ENCODE results near the gene TBX6.

TBX6 gene

DNA sequence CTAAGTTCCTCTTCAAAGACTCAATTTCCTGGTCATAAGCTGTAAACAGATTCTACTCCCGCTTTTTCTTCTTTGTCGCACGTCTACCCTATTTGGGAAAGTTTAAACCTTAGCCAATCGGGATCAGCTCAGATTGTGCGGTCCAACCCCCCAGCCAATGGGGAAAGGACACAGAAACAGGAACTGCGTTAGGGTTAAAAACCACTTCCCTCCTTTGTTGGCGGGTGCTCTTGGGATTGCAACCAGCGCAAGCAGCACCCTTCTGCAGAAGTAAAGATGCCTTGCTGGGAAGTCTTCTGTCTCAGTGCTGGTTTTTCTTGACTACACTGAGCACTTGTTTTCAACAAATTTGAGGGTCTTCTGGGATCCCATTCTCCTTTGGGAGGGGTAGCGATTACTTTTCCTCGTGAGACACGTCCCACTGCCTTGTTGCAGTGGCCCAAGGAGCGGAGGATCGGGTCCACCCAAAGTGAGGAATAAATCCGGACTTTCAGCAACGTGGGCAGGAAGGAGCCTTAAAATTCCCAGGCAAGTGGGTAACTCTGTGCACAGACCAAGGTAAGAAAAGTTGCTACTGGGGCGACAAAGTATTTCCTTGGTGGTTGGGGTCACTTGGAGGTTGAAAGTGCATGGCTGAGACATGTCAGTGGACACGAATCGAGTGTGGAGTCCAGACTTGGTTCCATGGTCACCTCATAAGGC lies 5.3 kb upstream of the TBX6 start:
- peaks cover 13% of the 10 kb centered on the region for H3K36me3 Mint-ChIP-seq
- H3K9me3 Mint-ChIP-seq (ENCODE audit: low read depth), result peaks cover 18% of the 10 kb centered on the region
- H3K4me3 Mint-ChIP-seq, result peak overlapping the region; percentile 73
- H3K4me1 Mint-ChIP-seq (ENCODE audit: low read depth), result peaks cover 33% of the 10 kb centered on the region
- no peaks in the 10 kb centered on the region for H3K27me3 Mint-ChIP-seq
- peak overlapping the region; percentile 91 for H3K27ac Mint-ChIP-seq

GRCh38 chr16:30096105-30096861 lies 4.6 kb upstream of the TBX6 start, which contains the start of gene YPEL3:
Gene YPEL3 (minus strand): TSS chr16:30096213. CDS start chr16:30095482, 731 bp downstream.
- H3K9me3 Mint-ChIP-seq (ENCODE audit: low read depth), result peaks cover 18% of the 10 kb centered on the region
- H3K36me3 Mint-ChIP-seq, result peaks cover 13% of the 10 kb centered on the region
- H3K4me3 Mint-ChIP-seq, result peak within 1 kb of the TSS; percentile 84
- H3K4me1 Mint-ChIP-seq (ENCODE audit: low read depth), result peaks cover 35% of the 10 kb centered on the region
- H3K27ac Mint-ChIP-seq, result peak within 1 kb of the TSS; percentile 91
- no peaks in the 10 kb centered on the region for H3K27me3 Mint-ChIP-seq

DNA sequence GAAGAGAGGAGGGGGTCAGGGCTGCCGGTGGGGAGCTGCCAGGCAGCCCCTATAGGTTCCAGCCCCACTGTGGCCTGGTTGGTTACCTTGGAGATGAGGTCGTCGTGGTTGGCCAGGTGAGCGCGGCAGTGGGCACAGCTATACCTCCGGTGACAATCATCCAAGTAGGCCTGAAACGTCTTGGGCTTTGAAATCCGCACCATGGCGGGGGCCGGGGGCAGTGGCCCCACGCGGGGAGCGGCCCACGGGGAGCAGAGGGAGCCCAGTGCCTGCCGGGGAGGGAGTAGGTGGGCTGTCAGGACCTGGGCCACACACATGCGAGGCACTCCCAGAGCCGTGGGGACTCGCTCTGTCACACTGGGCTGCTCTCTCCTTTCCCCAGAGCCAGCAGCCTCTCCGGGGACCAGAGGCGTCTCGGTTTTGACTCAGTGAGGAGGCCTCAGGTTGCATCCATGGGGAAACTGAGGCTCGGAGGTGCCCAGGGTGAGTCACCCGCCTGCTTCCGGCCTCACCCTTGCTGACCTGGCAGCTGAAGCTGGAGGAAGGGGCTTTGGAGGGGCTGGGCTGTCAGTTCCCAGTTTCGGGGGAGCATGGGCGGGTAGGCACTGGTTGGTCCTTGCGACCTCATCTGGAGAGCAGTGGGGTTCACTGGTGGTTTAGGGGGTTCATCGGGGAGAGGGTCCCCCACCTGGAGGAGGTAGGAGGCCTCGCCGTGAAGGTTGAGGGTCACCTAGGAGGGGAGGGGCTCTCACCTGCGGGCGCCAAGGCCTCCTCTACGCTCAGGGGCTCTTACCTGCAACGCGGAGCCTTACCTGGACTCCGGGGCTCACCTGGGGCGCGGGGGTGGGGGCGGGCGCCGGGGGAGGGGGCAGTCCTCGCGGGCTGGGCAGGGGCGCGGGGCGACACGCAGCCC lies 3.7 kb upstream of the TBX6 start:
- peak overlapping the region; percentile 87 for H3K27ac Mint-ChIP-seq
- no peaks in the 10 kb centered on the region for H3K27me3 Mint-ChIP-seq
- peaks cover 13% of the 10 kb centered on the region for H3K36me3 Mint-ChIP-seq
- peaks cover 37% of the 10 kb centered on the region for H3K4me1 Mint-ChIP-seq (ENCODE audit: low read depth)
- H3K9me3 Mint-ChIP-seq (ENCODE audit: low read depth), result peaks cover 18% of the 10 kb centered on the region
- peak overlapping the region; percentile 84 for H3K4me3 Mint-ChIP-seq

- peaks cover 44% of the 10 kb centered on the region for H3K4me1 Mint-ChIP-seq (ENCODE audit: low read depth)
- H3K4me3 Mint-ChIP-seq, result peak overlapping the region; percentile 84
- H3K9me3 Mint-ChIP-seq (ENCODE audit: low read depth), result peaks cover 18% of the 10 kb centered on the region
- H3K36me3 Mint-ChIP-seq, result peaks cover 13% of the 10 kb centered on the region
- H3K27me3 Mint-ChIP-seq, result no peaks in the 10 kb centered on the region
- H3K27ac Mint-ChIP-seq, result peak overlapping the region; percentile 87
These were observed 2.9 kb upstream of the TBX6 start for GRCh38 chr16:30094541-30095165.

- Mint-ChIP-seq H3K27me3 (no peaks in the 10 kb centered on the region), H3K27ac (peak overlapping the region; percentile 94), H3K4me1 (ENCODE audit: low read depth) (peaks cover 49% of the 10 kb centered on the region), H3K4me3 (peak overlapping the region; percentile 90), H3K36me3 (peaks cover 7% of the 10 kb centered on the region), H3K9me3 (ENCODE audit: low read depth) (peaks cover 6% of the 10 kb centered on the region)
These were observed 768 bp upstream of the TBX6 start for GRCh38 chr16:30092373-30093010.

- Mint-ChIP-seq H3K4me1 (ENCODE audit: low read depth) (peaks cover 46% of the 10 kb centered on the region), H3K27ac (peak overlapping the region; percentile 79), H3K4me3 (peak overlapping the region; percentile 64), H3K27me3 (no peaks in the 10 kb centered on the region), H3K36me3 (no peaks in the 10 kb centered on the region), H3K9me3 (ENCODE audit: low read depth) (no peaks in the 10 kb centered on the region)
These were observed 953 bp downstream of the TBX6 start for GRCh38 chr16:30090610-30091331.

- Mint-ChIP-seq H3K36me3 (no peaks in the 10 kb centered on the region), H3K9me3 (ENCODE audit: low read depth) (no peaks in the 10 kb centered on the region), H3K27me3 (no peaks in the 10 kb centered on the region)
These were observed 2.7 kb downstream of the TBX6 start for GRCh38 chr16:30088832-30089624.

GRCh38 chr16:30088237-30088831 lies 3.4 kb downstream of the TBX6 start:
- Mint-ChIP-seq H3K9me3 (ENCODE audit: low read depth) (no peaks in the 10 kb centered on the region), H3K4me3 (no peak overlapping the region), H3K4me1 (ENCODE audit: low read depth) (peaks cover 29% of the 10 kb centered on the region)

More at GRCh38 chr16:30088832-30089624, 2.7 kb downstream of the TBX6 start:
- H3K27ac Mint-ChIP-seq, result no peak overlapping the region
- no peak overlapping the region for H3K4me3 Mint-ChIP-seq
- peaks cover 32% of the 10 kb centered on the region for H3K4me1 Mint-ChIP-seq (ENCODE audit: low read depth)

DNA sequence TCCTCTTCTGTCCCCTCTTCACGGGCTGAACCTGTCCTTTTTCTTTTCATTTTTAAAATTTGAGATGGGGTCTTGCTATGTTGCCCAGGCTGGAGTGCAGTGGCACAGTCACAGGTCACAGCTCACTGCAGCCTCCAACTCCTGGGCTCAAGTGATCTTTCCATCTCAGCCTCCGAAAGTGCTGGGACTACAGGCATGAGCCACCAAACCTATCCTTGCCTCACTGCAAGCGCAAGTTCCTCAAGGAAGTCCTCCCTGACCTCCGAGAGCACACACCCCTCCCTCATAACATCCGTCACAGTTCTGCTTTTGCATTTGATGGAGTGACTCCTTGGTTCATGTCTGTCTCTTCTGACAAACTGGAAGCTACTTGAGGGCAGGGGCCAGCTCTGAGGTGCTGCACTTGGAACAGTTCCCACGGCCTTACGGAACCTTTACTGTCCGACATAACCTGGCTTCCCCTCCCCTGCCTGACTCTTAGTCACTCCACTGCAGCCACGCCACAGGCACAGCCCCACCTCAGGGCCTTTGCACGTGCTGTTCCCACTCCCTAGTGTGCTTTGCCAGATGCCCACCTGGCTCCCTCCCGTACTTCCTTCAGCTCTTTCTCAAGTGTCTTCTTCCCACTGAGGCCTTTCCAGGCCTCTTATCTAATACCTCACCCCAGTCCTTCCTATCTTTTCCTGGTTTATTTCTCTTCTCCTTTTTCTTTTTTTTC lies 4.4 kb downstream of the TBX6 start:
- Mint-ChIP-seq H3K27me3 (no peaks in the 10 kb centered on the region), H3K9me3 (ENCODE audit: low read depth) (no peaks in the 10 kb centered on the region), H3K4me3 (no peak overlapping the region), H3K4me1 (ENCODE audit: low read depth) (peaks cover 24% of the 10 kb centered on the region), H3K36me3 (peaks cover 3% of the 10 kb centered on the region), H3K27ac (no peak overlapping the region)

More at GRCh38 chr16:30088237-30088831, 3.4 kb downstream of the TBX6 start:
- H3K27ac Mint-ChIP-seq, result peak overlapping the region; percentile 41
- no peaks in the 10 kb centered on the region for H3K36me3 Mint-ChIP-seq
- H3K27me3 Mint-ChIP-seq, result no peaks in the 10 kb centered on the region

DNA sequence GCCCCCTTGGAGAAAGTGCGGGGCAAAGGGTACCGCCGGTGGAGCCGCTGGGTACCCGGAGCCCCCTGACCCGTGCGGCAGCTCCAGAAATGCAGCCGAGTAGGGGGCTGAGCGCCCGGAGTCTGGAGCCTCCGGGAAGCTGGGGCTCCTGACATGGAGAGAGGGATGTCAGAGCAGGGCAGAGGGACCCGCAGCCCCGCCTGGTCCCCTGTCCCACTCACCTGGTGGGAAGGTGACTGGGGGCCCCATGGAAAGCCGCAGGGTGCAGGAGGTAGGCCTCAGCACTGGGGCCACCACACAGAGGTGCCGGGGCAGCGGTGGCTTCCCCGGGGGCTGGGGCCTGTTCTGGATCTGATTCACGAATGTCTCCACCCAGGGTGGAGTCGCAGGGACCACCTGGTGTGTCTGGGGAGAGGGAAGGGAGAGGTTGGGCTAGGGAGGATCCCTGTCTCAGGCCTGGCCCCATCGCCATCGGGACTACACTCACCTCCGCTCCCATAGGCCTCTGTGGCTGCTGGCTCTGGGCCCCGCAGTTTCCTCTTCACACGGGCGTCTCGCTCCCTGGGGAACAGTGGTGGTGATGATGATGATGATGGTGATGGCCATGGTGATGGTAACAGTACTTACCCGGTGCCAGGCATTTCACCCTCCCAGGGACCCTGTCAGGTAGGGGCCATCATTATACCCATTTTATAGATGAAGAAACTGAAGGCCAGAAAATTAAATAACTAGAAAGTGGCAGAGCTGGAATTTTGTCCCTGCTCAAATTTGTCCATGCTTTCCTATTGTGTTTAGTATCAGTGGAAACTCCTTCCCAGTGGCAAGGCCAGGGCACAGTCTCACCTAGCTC lies 5.2 kb downstream of the TBX6 start:
- Mint-ChIP-seq H3K27me3 (no peaks in the 10 kb centered on the region), H3K36me3 (peaks cover 4% of the 10 kb centered on the region), H3K9me3 (ENCODE audit: low read depth) (no peaks in the 10 kb centered on the region), H3K27ac (no peak overlapping the region), H3K4me1 (ENCODE audit: low read depth) (peaks cover 20% of the 10 kb centered on the region), H3K4me3 (no peak overlapping the region)

DNA sequence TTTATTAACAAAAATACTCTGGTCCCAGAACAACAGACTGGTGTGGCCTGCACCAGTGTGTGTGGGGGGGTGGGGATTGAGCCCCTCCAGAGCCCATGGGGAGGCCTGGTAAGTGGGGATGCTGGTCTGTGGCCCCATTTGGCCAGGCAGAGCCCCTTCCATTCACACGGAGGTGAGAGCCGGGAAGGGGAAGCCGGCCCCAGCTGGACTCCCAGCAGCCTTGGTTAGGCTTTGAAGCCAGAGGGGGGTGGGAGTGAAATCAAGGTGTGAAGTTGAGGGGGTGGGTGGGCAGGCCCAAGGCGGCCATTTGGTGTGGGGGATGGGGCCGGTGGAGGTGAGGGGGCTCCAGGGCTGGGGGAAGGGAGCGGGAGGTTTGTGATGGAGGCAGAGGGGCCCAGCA lies 5.9 kb downstream of the TBX6 start:
- H3K27me3 Mint-ChIP-seq, result no peaks in the 10 kb centered on the region
- H3K9me3 Mint-ChIP-seq (ENCODE audit: low read depth), result no peaks in the 10 kb centered on the region
- H3K27ac Mint-ChIP-seq, result no peak overlapping the region
- no peak overlapping the region for H3K4me3 Mint-ChIP-seq
- peaks cover 20% of the 10 kb centered on the region for H3K4me1 Mint-ChIP-seq (ENCODE audit: low read depth)
- H3K36me3 Mint-ChIP-seq, result peaks cover 4% of the 10 kb centered on the region
